HepG2 (cell line): ENCODE measurements around the gene ST6GAL2.

Experiments
- ASH2L ChIP-seq: fragments of 300-600, 200-600 bp; sonication (generic); IDR thresholded peaks from 2 replicates; pipeline ENCODE4 v1.7.0; 2017; ENCODE audit warnings: low read depth, mild to moderate bottlenecking, moderate library complexity, mixed read lengths, low read length; ENCODE audit not compliant: insufficient read length
- KMT2A ChIP-seq: sonication (generic); formaldehyde crosslinking; IDR thresholded peaks from 2 replicates; pipeline ENCODE4 v1.4.0; 2020; ENCODE audit warnings: missing genetic modification reagents

- TF ChIP-seq ASH2L (no peak), KMT2A (CRISPR knock-in tag) (no peak)
Measured at GRCh38 chr2:106764614-106765013, 121.4 kb downstream of the ST6GAL2 start.
